Measurements from ENCODE around the gene FAM193B. TPM values are rescaled to one million over a fixed set of nuclear protein-coding genes. Genes with fewer than 3 reads are reported as not detected.

FAM193B gene
- total RNA-seq, 1 experiment from 2014 or later: 58.5 TPM

- in situ Hi-C loops (cut with HindIII; ENCODE audit: low pct_unique_long_range_greater_than_20kb, low sequenced_read_pairs) (no loop called here), intact Hi-C loops (cut with micrococcal nuclease; ENCODE audit: unreplicated experiment) (no loop called here)
- Histone ChIP-seq H3K36me3 (ENCODE audit: control insufficient read depth, insufficient read depth, low read length) (no peaks in the 10 kb centered on the region; the same call in 1 of the 2 replicates), H3K9me3 (ENCODE audit: control insufficient read depth, insufficient read depth, low read depth, low read length) (no peaks in the 10 kb centered on the region), H3K27me3 (ENCODE audit: control insufficient read depth, insufficient read depth, low read length) (no peaks in the 10 kb centered on the region), H3K4me1 (ENCODE audit: control insufficient read depth, insufficient read depth, low read length) (peaks cover 34% of the 10 kb centered on the region), H3K4me3 (ENCODE audit: low read depth in 2 of 2, low read length in 2 of 2) (peak overlapping the region; percentile 75 to 78), H3K27ac (ENCODE audit: low read length) (peak overlapping the region; percentile 79)
- TF ChIP-seq REST (IDR thresholded peaks at IDR 0.05; ENCODE audit: insufficient read depth in 1 of 2, low read depth in 2 of 2, low read length in 1 of 2) (no peak), SIN3A (IDR thresholded peaks at IDR 0.05; ENCODE audit: borderline replicate concordance, insufficient read depth, low read depth, low read length) (no peak)
- CTCF ChIA-PET: interaction anchor here (0.7 kb wide), 1 partner anchor 14 kb away, joined by 6 read pairs; no protein-coding TSS in a partner anchor
- POLR2A ChIA-PET: interaction anchor here (0.5 to 1.2 kb wide), 2 partner anchors 11 to 25 kb away, joined by 4 to 6 read pairs; partner anchors contain the start of gene PDLIM7
- no TSS peak for BruUV-seq (replicated peaks)
- DNase-seq (ENCODE audit: low read depth, low spot score): no peak
- no peak for ATAC-seq
These were observed 82.6 kb downstream of the FAM193B start for GRCh38 chr5:177471610-177472356.

GRCh38 chr5:177470759-177471536 lies 83.4 kb downstream of the FAM193B start:
- no peak overlapping the region; the same call in 1 of the 2 replicates for H3K27ac ChIP-seq (ENCODE audit: low read length)

More at GRCh38 chr5:177470759-177471536, 83.4 kb downstream of the FAM193B start:
- intact Hi-C loops (cut with micrococcal nuclease; ENCODE audit: unreplicated experiment) (no loop called here), in situ Hi-C loops (cut with HindIII; ENCODE audit: low pct_unique_long_range_greater_than_20kb, low sequenced_read_pairs) (no loop called here)
- DNase-seq (ENCODE audit: low read depth, low spot score): no peak
- Histone ChIP-seq H3K36me3 (ENCODE audit: control insufficient read depth, insufficient read depth, low read length) (no peaks in the 10 kb centered on the region; the same call in 1 of the 2 replicates), H3K27me3 (ENCODE audit: control insufficient read depth, insufficient read depth, low read length) (no peaks in the 10 kb centered on the region), H3K9me3 (ENCODE audit: control insufficient read depth, insufficient read depth, low read depth, low read length) (no peaks in the 10 kb centered on the region), H3K4me1 (ENCODE audit: control insufficient read depth, insufficient read depth, low read length) (peaks cover 34% of the 10 kb centered on the region), H3K4me3 (ENCODE audit: low read depth in 2 of 2, low read length in 2 of 2) (no peak overlapping the region)
- POLR2A ChIA-PET: no interaction called here
- BruUV-seq (replicated peaks): TSS peak; percentile 37
- CTCF ChIA-PET: no interaction called here
- no peak for TF ChIP-seq POLR2AphosphoS5 (IDR thresholded peaks at IDR 0.05; ENCODE audit: low read depth, low read length)
- no peak for TF ChIP-seq CTCF (IDR thresholded peaks at IDR 0.05)
- TF ChIP-seq TCF7L2 (IDR thresholded peaks at IDR 0.05; ENCODE audit: low read depth, low read length): no peak
- no peak for TF ChIP-seq REST (IDR thresholded peaks at IDR 0.05; ENCODE audit: insufficient read depth in 1 of 2, low read depth in 2 of 2, low read length in 1 of 2)
- no peak for TF ChIP-seq SIN3A (IDR thresholded peaks at IDR 0.05; ENCODE audit: borderline replicate concordance, insufficient read depth, low read depth, low read length)
- ATAC-seq: no peak

Other genes starting within 250 kb of the FAM193B start
- 12.0 TPM for gene MXD3, start 242.7 kb downstream of the FAM193B start, total RNA-seq (2021; ENCODE audit: unreplicated experiment)
- 140 TPM for gene LMAN2, start 202.9 kb downstream of the FAM193B start, total RNA-seq (2021; ENCODE audit: unreplicated experiment)
- 13.5 TPM for gene RGS14, start 196.6 kb downstream of the FAM193B start, total RNA-seq (2021; ENCODE audit: unreplicated experiment)
- gene SLC34A1, start 170.1 kb downstream of the FAM193B start, total RNA-seq (2021; ENCODE audit: unreplicated experiment): not detected
- gene PFN3, start 153.9 kb downstream of the FAM193B start, total RNA-seq (2021; ENCODE audit: unreplicated experiment): not detected
- gene F12, start 145.0 kb downstream of the FAM193B start, total RNA-seq (2021; ENCODE audit: unreplicated experiment): 13.4 TPM
- gene GRK6, start 127.9 kb downstream of the FAM193B start, total RNA-seq (2021; ENCODE audit: unreplicated experiment): 56.1 TPM
- 39.2 TPM for gene PRR7, start 107.7 kb downstream of the FAM193B start, total RNA-seq (2021; ENCODE audit: unreplicated experiment)
- gene DBN1, start 80.9 kb downstream of the FAM193B start, total RNA-seq (2021; ENCODE audit: unreplicated experiment): 195 TPM
- gene PDLIM7, start 57.0 kb downstream of the FAM193B start, total RNA-seq (2021; ENCODE audit: unreplicated experiment): 62.9 TPM
- gene DOK3, start 44.7 kb downstream of the FAM193B start, total RNA-seq (2021; ENCODE audit: unreplicated experiment): 12.4 TPM
- 111 TPM for gene DDX41, start 37.6 kb downstream of the FAM193B start, total RNA-seq (2021; ENCODE audit: unreplicated experiment)
- gene TMED9, start 37.6 kb upstream of the FAM193B start, total RNA-seq (2021; ENCODE audit: unreplicated experiment): 293 TPM
- gene B4GALT7, start 45.6 kb upstream of the FAM193B start, total RNA-seq (2021; ENCODE audit: unreplicated experiment): 38.0 TPM
- not detected for gene FAM153A, start 228.3 kb upstream of the FAM193B start, total RNA-seq (2021; ENCODE audit: unreplicated experiment)

Measured in Panc1 (cell line).